Lower lobe of right lung (tissue), 2 donors: Measurements from ENCODE around the gene PLSCR3. TPM values are rescaled to one million over a fixed set of nuclear protein-coding genes. Genes with fewer than 3 reads are reported as not detected.

Experiments
- ATAC-seq, 2 donors: fragments of 200-7000 bp; cut with Tn5 transposase; one replicate each; pipeline ENCODE4 v1.9.1; 2020 to 2022; ENCODE audit warnings: mild to moderate bottlenecking in 2 of 2, moderate library complexity in 2 of 2
- DNase-seq: peaks from one replicate; pipeline ENCODE4 v3.0.0-alpha.2; 2020
- H3K27ac ChIP-seq: fragments of 200-600 bp; one replicate; pipeline ENCODE4 v1.8.0; 2022
- H3K27me3 ChIP-seq: fragments of 200-600 bp; one replicate; pipeline ENCODE4 v1.8.0; 2022; ENCODE audit warnings: low read depth
- H3K36me3 ChIP-seq: fragments of 200-600 bp; one replicate; pipeline ENCODE4 v1.8.0; 2022; ENCODE audit warnings: mild to moderate bottlenecking
- H3K4me1 ChIP-seq: fragments of 200-600 bp; one replicate; pipeline ENCODE4 v1.8.0; 2022
- H3K4me3 ChIP-seq: fragments of 200-600 bp; one replicate; pipeline ENCODE4 v1.8.0; 2022; ENCODE audit warnings: mild to moderate bottlenecking
- H3K9me3 ChIP-seq: fragments of 200-600 bp; one replicate; pipeline ENCODE4 v1.8.0; 2022
- intact Hi-C: fragments of 100-400 bp; cut with DNase I; formaldehyde crosslinking; loops from one replicate; pipeline ENCODE4 v1.11.0; 2022
- total RNA-seq: library from RNA; stranded (reverse); fragmentation: NEBNext Ultra II Directional; extraction: Animal tissue kit (Norgen Biotek cat#: 25700); gene quantifications from one replicate; pipeline ENCODE4 v1.2.1, GENCODE V29; 2021
- TF ChIP-seq, protein P1 (sequence below): fragments of 200-600 bp; IDR thresholded peaks from one replicate; pipeline ENCODE4 v1.8.0; 2022; ENCODE audit warnings: antibody characterized with exemption, mild to moderate bottlenecking
- donor health status: DM: no; HTN: yes; CAD: no; lungs with severe emphysema.

The PLSCR3 gene
- total RNA-seq, 1 donor from 2014 or later, result 27.1 TPM

DNA sequence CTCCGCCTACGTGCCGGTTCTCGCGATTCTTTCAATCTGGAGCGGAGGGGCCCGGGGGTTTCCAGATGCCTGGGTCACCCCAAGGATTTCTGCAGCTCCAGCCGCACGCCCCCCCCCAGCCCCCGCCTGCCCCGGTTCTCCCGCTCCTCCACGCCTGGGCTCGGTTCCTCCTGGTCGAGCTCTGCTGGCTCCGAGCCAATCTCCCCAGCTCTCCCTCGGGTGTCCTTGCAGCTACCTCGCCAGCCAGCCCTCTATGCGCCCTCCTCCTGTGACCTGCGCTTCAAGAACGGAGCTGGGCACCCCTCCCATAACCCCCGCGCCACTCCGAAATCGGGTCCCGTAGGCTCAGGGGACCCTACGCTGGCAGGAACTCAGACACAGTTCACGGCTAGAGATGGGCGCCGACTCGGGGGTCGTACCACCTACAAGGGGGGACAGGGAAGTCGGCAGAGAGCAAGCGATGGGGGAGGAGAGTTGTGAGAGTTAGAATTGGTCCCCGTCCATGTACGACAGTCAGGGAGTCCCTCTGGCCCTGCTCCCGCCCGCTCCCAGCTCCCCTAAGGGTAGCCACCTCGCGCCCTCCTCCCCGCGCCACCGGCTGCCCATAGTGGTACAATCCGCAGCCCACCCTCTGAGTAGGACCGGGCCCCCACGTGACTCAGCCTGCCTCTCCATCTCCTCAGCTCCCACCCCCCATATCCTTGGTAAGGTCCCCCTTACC lies 45.9 kb upstream of the PLSCR3 start:
- H3K27ac ChIP-seq, result no peak overlapping the region
- no peaks in the 10 kb centered on the region for H3K9me3 ChIP-seq
- H3K4me3 ChIP-seq, result peak overlapping the region; percentile 43
- peaks cover 63% of the 10 kb centered on the region for H3K4me1 ChIP-seq
- peak; percentile 72 for DNase-seq
- no peaks in the 10 kb centered on the region for H3K36me3 ChIP-seq
- TF ChIP-seq, protein P1, sequence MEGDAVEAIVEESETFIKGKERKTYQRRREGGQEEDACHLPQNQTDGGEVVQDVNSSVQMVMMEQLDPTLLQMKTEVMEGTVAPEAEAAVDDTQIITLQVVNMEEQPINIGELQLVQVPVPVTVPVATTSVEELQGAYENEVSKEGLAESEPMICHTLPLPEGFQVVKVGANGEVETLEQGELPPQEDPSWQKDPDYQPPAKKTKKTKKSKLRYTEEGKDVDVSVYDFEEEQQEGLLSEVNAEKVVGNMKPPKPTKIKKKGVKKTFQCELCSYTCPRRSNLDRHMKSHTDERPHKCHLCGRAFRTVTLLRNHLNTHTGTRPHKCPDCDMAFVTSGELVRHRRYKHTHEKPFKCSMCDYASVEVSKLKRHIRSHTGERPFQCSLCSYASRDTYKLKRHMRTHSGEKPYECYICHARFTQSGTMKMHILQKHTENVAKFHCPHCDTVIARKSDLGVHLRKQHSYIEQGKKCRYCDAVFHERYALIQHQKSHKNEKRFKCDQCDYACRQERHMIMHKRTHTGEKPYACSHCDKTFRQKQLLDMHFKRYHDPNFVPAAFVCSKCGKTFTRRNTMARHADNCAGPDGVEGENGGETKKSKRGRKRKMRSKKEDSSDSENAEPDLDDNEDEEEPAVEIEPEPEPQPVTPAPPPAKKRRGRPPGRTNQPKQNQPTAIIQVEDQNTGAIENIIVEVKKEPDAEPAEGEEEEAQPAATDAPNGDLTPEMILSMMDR, result no peak
- intact Hi-C loops, result no loop called here
- peaks cover 43% of the 10 kb centered on the region for H3K27me3 ChIP-seq
- ATAC-seq, result no peak

DNA sequence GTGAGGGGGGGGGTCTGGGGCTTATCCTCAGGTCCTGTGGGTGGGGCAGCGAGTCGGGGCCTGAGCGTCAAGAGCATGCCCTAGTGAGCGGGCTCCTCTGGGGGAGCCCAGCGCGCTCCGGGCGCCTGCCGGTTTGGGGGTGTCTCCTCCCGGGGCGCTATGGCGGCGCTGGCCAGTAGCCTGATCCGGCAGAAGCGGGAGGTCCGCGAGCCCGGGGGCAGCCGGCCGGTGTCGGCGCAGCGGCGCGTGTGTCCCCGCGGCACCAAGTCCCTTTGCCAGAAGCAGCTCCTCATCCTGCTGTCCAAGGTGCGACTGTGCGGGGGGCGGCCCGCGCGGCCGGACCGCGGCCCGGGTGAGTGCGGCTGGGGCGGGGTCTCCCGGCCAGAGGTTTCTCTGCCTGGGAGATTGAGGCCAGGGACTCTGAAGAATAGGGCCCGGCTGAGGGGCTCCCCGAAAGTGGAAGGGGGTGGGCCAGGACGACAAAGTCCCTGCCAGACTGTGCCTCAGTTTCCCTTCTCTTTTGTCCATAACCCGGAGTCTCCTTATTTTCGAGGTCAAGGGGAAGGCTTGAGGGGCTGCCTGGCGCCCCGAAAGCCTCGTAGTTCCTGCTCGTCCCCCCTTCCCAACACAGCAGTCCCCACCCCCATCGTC lies 45.3 kb upstream of the PLSCR3 start, which contains the start of gene FGF11:
TSS of gene FGF11 (plus strand) at position 51 of the 651 bp plus-strand sequence. CDS start at position 160, 109 bp downstream.
- peak within 1 kb of the TSS; percentile 76 for H3K4me3 ChIP-seq
- peaks cover 36% of the 10 kb centered on the region for H3K27me3 ChIP-seq
- peaks cover 57% of the 10 kb centered on the region for H3K4me1 ChIP-seq
- H3K27ac ChIP-seq, result no peak within 1 kb of the TSS
- no peak for ATAC-seq
- intact Hi-C loops, result no loop called here
- DNase-seq, result no peak
- TF ChIP-seq, protein P1, result no peak
- H3K36me3 ChIP-seq, result no peaks in the 10 kb centered on the region
- no peaks in the 10 kb centered on the region for H3K9me3 ChIP-seq

DNA sequence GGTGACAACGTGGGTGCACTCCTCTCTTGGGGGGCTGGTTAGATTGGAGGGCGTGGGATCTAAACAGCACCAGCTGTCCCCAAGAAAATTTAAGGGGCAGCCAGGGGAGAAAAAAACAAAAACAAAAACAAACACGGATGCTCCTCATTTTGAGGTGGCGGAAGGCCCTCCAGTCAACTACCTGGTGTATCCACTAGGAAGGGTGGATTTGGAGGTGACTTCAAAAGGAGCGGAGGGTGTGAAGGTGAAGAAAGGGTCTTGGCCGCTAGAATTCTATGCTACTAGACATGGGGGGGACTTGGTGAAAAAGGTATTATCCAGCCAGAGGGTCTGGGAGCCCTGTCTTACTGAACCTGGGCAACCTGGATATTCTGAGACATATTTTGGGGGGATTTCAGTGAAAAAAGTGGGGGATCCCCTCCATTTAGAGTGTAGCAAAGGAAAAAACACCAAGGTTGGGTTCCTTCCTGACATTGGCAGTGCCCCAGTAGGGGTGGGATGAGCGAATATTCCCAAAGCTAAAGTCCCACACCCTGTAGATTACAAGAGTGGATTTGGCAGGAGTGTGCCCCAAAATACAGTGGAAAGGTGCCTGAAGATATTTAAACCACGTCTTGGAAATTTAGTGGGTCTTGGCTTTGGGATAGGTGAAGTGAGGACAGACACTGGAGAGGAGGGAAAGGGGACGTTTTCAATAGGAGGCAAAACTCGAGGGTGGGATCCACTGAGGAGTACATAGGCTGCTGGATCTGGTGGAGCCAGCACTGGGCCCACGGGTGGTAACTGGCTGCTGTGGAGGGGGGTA lies 44.5 kb upstream of the PLSCR3 start:
- H3K36me3 ChIP-seq, result no peaks in the 10 kb centered on the region
- ATAC-seq (no peak), DNase-seq (no peak)
- H3K4me1 ChIP-seq, result peaks cover 56% of the 10 kb centered on the region
- H3K4me3 ChIP-seq, result peak overlapping the region; percentile 76
- no peak overlapping the region for H3K27ac ChIP-seq
- intact Hi-C loops, result no loop called here
- no peaks in the 10 kb centered on the region for H3K9me3 ChIP-seq
- TF ChIP-seq, protein P1, result no peak
- peaks cover 34% of the 10 kb centered on the region for H3K27me3 ChIP-seq

DNA sequence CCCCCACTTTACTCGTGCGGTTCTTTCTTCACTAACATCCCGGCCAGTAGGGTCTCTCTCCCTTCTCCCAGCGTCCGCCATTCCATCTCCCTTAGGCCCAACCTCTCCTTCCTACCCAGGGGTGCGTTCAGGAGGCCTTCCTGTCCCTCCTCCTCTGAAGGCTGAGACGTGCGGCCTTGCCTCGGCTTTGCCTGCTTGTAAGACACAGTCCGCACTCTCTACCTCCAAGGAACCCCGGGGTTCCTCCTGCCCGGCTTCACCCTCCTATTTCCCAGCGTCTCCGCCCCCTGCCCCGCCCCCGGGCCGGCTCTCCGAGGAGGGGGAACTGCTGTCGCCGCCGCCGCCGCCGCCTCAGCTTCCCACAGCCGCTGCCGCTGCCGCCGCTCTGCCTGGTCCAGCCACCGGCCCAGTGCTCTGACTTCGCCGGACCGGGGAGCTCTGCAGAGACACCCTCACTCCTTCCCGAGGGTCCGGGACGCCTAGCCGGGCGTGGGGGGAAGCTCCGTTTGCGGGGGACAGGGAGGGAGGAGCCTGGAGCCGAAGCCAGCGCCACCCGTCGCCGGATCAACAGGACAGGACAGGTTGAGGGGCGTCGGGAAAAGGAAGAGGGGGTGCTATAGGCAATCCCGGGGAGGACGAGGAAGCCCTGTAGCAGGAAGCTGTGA lies 43.8 kb upstream of the PLSCR3 start:
- DNase-seq, result peak; percentile 86
- H3K9me3 ChIP-seq, result no peaks in the 10 kb centered on the region
- peak overlapping the region; percentile 76 for H3K4me3 ChIP-seq
- H3K4me1 ChIP-seq, result peaks cover 56% of the 10 kb centered on the region
- ATAC-seq, result peak; percentile 2 to 3
- H3K27ac ChIP-seq, result no peak overlapping the region
- TF ChIP-seq, protein P1, result no peak
- peaks cover 34% of the 10 kb centered on the region for H3K27me3 ChIP-seq
- no peaks in the 10 kb centered on the region for H3K36me3 ChIP-seq
- intact Hi-C loops, result no loop called here

DNA sequence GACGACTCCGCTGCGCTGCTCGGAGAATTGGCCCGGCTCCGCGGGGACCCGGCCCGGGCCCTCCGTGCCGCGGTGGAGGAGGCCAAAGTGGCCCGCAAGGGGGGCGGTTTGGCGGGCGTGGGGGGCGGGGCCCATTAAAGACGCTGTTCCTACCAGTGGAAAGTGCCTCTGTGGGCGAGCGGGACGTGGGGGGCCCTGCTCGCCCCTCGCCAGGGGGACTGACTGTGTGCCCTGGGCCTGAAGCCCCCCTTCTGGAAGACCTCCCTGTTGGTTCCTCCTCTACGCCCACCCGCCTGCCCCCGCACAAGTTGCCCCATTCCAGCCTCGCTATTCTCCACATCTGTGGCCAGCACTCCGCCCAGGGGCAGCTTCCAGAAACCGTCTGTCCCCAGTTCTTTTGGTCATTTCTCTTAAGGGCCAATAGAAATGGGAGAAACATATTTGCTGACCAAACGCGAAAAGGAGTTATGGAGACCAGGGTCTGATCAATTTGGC lies 43.1 kb upstream of the PLSCR3 start:
- peak overlapping the region; percentile 76 for H3K4me3 ChIP-seq
- intact Hi-C loops, result no loop called here
- H3K27me3 ChIP-seq, result peaks cover 34% of the 10 kb centered on the region
- no peaks in the 10 kb centered on the region for H3K36me3 ChIP-seq
- DNase-seq (no peak), ATAC-seq (no peak)
- TF ChIP-seq, protein P1, result no peak
- H3K9me3 ChIP-seq, result no peaks in the 10 kb centered on the region
- no peak overlapping the region for H3K27ac ChIP-seq
- H3K4me1 ChIP-seq, result peaks cover 56% of the 10 kb centered on the region
